IPS-NIHi11 (cell line): Measurements from ENCODE around the gene OPN4.

Experiments
- DNase-seq: peaks from one replicate; pipeline ENCODE4 v3.0.0; 2012; ENCODE audit warnings: mixed read lengths, low spot score

Gene OPN4

GRCh38 chr10:86681047-86681446 is 26.7 kb downstream of the OPN4 start:
- no peak for DNase-seq

GRCh38 chr10:86681722-86682386 is 27.5 kb downstream of the OPN4 start:
- DNase-seq = no peak

- DNase-seq = no peak
Measured at GRCh38 chr10:86682675-86683074, 28.3 kb downstream of the OPN4 start.

- DNase-seq = peak; percentile 75
Measured at GRCh38 chr10:86684331-86685097, 30.2 kb downstream of the OPN4 start.

- DNase-seq = no peak
Measured at GRCh38 chr10:86685416-86685815, 31.1 kb downstream of the OPN4 start.

GRCh38 chr10:86685893-86686632 is 31.7 kb downstream of the OPN4 start:
- no peak for DNase-seq

GRCh38 chr10:86686972-86687371 is 32.6 kb downstream of the OPN4 start:
- no peak for DNase-seq

GRCh38 chr10:86687750-86688149 is 33.4 kb downstream of the OPN4 start:
- no peak for DNase-seq

GRCh38 chr10:86688398-86688921 is 34.1 kb downstream of the OPN4 start:
- DNase-seq = peak; percentile 84

- no peak for DNase-seq
Measured at GRCh38 chr10:86689146-86689545, 34.8 kb downstream of the OPN4 start.

- DNase-seq = no peak
Measured at GRCh38 chr10:86690231-86690630, 35.9 kb downstream of the OPN4 start.

GRCh38 chr10:86690657-86691084 is 36.3 kb downstream of the OPN4 start:
- no peak for DNase-seq

GRCh38 chr10:86691333-86692022 is 37.1 kb downstream of the OPN4 start:
- DNase-seq = no peak

GRCh38 chr10:86692023-86692514 is 37.7 kb downstream of the OPN4 start:
- no peak for DNase-seq

GRCh38 chr10:86692664-86693063 is 38.3 kb downstream of the OPN4 start:
- no peak for DNase-seq

GRCh38 chr10:86693275-86693674 is 38.9 kb downstream of the OPN4 start:
- DNase-seq = no peak

- peak; percentile 68 for DNase-seq
Measured at GRCh38 chr10:86693721-86694369, 39.5 kb downstream of the OPN4 start.

- no peak for DNase-seq
Measured at GRCh38 chr10:86698207-86698940, 44.0 kb downstream of the OPN4 start.

- DNase-seq = no peak
Measured at GRCh38 chr10:86699125-86699524, 44.8 kb downstream of the OPN4 start.

- DNase-seq = no peak
Measured at GRCh38 chr10:86699541-86699940, 45.2 kb downstream of the OPN4 start.
